HG03103 (cell line): ENCODE data around the gene TMEM95.

Experiments
- ATAC-seq: cut with Tn5 transposase; IDR thresholded peaks from one replicate; pipeline ENCODE4 v1.9.1; 2021; ENCODE audit warnings: low read depth; ENCODE audit not compliant: unreplicated experiment

Gene TMEM95

DNA sequence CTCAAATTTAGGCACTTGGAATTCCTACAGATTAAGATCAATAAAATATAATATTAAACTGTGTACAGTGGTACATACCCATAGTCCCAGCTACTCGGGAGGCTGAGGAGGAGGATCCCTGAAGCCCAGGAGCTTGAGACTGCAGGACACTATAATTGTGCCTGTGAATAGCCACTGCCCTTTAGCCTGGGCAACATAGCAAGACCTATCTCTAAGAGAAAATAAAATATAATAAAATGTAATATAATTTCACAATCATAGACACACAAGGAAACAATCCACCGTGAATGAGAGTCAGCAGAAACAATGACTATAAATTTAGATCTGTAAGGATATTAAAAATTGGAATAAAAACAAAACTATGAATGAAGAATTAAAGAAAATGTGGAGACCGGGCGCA lies 15.9 kb downstream of the TMEM95 start:
- ATAC-seq = no peak

DNA sequence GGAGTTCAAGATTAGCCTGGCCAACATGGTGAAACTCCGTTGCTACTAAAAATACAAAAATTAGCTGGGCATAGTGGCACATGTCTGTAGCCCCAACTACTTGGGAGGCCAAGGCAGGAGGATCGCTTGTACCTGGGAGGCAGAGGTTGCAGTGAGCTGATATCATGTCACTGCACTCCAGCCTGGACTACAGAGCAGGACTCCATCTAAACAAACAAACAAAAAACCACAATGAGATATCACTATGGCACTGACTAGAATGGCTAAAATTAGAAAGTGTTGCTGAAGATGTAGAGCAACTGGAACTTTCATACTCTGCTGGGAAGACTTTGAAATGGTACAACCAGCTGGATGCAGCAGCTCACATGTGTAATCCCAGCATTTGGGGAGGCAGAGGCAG lies 19.4 kb downstream of the TMEM95 start:
- no peak for ATAC-seq

DNA sequence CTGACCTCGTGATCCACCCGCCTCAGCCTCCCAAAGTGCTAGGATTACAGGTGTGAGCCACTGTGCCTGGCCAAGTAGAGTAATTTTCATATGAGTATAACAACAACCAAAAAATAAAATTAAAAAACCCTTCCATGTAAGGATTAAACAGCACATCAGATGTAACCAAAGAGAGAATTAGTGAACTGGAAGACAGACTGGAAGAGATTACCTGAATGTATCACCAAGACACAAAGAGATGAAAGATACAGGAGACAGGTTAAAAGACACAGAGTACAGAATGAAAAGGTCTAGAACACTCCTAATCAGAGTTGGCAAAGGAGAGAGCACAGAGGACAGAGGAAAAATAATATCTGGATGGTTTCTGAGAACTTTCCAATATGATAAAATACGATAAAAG lies 24.2 kb downstream of the TMEM95 start:
- ATAC-seq = no peak

DNA sequence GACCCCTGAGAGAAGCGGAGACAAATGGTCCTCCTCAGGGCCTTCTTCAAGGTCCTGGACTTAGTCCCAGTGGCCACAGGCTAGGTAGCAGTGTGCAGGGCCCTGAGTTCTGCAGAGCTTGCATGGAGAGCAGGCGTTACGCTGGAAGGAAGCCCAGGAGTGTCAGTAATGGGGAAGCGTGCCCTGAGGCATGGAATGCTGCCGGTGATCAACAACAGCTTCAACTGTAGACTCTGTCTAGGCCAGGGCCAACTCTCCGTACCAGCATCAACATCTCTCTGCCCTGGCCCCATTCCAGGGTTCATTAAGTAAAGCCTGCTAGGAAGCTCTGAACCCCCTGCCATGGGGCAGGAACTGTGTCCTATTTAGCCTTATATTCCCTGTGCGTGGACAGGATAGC lies 25.4 kb downstream of the TMEM95 start:
- ATAC-seq = no peak

DNA sequence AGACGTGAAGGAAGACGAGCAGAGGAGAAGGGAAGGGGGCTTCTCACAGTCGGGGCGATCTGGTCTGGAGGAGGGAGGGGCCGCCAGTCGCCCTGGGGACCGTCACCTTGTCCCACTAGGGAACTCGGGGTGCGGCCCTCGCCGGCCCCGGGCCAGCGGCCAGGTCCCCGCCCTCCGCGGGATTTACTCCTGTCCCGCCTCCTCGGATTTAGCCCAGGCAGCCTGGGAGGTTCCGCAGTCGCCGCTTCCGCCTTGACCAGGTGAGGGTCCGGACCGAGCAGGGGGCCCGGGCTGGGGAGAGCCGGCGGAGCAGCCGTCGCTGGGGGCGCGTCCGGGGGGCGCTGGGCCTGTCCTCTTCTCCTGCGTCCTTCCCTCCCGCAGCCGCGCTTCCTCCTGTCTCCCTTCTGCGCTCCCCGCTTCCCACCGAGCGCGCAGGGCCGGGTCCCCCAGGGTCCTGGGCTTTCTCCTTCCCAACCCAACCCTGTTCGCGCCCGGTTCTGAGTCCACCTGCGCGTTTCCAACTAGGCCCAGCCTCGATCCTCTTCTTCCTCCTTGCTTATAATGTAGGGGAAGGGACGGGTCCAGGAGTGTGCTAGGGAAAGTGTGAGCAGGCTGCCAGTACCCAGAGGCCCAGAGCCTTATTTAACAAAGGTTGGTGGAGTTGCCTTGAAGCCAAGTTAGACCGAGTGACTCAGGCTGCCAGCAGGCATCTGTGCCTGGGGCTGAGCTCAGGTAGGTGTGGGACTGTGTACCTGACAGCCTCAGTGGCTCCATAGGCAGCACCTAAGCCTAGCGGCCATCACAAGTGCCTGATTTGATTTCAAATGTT lies 26.1 kb downstream of the TMEM95 start, which contains the start of gene TNK1:
Gene TNK1 (plus strand): TSS at position 235 of the 829 bp plus-strand sequence. CDS start 1,838 bp downstream, outside the sequence.
- ATAC-seq = no peak

DNA sequence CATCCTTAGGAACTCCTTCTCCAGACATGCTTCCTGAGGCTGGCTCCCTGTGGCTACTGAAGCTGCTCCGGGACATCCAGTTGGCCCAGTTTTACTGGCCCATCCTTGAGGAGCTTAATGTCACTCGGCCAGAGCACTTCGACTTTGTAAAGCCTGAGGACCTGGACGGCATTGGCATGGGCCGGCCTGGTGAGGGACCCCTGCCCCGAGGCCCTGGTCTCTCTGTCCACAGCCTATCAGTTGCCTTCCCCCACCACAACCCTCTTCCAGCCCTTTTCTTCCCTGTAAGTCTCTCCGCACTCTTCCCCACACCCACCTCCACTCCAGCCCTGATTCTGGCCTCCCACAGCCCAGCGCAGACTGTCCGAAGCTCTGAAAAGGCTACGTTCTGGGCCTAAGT lies 27.9 kb downstream of the TMEM95 start:
- no peak for ATAC-seq

DNA sequence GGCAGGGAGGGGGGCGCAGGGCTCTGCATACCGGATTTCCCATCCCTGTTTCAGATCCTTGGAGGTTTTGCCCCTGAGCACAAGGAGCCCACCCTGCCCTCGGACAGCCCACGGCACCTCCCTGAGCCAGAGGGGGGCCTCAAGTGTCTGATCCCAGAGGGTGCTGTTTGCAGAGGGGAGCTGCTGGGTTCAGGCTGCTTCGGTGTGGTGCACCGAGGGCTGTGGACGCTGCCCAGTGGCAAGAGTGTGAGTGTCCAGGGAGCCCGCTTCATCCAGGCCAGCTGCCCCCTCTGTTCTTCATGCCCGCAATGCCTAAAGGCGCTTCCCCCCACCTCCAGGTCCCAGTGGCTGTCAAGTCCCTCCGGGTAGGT lies 28.4 kb downstream of the TMEM95 start:
- ATAC-seq = no peak

DNA sequence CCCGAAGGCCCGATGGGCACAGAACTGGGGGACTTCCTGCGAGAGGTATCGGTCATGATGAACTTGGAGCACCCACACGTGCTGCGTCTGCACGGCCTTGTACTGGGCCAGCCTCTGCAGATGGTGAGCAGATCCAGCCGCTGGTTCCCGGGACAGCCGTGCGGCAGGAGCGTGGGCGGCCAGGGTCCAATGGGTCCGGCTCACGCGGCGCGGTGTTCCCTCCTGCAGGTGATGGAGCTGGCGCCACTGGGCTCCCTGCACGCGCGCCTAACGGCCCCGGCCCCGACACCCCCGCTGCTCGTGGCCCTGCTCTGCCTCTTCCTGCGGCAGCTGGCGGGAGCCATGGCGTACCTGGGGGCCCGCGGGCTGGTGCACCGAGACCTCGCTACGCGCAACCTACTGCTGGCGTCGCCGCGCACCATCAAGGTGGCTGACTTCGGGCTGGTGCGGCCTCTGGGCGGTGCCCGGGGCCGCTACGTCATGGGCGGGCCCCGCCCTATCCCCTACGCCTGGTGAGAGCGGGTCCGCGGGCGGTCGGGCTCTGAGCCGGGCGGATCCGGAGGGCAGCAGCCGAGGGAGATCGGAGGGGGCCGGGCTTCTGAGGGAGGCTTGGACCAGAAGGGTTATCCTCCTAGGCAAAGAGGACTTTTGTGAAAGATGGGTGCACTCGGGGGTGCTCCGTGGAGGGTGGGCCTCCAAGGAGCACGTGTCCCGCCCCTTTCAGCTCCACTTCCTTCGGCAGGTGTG lies 29.0 kb downstream of the TMEM95 start:
- ATAC-seq = no peak

DNA sequence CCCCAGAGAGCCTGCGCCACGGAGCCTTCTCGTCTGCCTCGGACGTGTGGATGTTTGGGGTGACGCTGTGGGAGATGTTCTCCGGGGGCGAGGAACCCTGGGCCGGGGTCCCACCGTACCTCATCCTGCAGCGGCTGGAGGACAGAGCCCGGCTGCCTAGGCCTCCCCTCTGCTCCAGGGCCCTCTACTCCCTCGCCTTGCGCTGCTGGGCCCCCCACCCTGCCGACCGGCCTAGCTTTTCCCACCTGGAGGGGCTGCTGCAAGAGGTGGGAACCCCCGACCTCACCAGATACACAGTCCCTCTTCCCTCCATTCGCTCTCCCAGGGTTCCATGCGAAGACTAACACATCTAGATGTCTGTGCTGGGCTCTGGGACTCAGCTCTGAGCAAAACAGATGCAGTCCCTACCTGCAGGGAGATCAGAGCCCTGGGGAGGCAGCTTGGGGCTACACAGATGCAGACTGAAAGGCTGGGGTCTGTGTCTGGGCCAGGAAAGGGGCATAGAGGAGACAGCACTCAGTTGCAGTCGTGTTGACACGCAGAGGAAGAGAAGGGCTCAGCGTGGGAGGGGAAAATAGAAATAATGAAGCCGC lies 29.6 kb downstream of the TMEM95 start:
- ATAC-seq = no peak

DNA sequence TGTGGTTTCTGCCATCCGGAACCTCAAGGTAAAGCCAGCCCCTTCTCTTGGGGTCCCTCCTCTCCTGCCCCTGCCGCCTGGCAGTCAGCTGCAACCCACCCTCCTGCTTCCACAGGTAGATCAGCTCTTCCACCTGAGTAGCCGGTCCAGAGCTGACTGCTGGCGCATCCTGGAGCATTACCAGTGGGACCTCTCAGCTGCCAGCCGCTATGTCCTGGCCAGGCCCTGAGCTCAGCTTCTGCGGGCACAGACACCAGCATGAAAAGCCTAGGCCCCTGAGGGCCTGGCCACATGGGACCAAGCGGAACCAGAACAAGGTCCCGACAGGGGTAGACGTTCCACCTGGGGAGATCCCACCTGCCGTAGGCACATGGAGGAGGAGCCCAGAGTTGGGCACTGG lies 33.9 kb downstream of the TMEM95 start:
- no peak for ATAC-seq

DNA sequence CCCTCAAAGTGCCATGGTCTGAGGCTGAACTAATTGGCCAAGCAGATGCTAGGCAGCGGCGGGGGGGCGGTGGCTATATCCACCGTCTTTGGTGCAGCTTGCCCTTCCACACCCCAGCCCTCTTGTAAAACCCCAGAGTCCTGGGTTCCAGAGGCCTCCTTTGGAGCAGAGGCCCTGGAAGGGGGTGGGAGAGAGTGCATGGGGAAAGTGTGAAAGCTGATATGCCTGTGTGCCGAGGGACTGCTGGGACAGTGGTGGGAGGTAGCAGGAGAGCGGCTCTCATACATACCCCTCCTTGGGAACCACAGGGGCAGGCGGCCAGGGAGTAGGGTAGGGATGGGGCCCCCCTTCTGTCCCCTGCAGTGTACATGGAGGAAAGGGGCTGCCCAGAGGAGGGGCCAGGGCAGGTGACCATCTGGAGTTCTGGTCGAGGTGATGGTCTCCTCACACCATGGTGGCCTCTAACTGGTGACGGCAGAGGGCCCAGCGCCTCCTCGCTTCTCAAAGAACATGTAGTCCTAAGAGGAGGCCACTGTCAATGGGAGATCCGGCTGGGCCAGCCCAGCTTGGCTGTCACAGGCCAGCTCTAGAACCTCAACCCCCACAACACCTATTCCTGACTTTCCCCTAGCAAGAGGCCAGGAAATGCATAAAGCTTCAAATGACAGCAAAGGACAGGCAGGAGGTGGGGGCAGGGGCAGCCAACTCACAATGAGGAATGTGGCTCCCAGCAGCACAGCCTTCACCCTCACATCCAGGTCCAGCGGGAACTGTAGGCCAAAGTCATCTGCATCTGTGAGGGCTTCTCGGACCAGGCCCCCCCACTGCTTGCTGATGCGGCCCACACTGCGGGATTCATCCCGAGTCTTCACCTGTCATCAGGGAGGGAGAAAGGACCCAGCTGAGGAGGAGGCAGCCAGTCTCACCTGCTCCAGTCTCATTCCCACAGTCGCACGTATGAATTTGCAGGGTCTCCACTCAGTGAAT lies 35.3 kb downstream of the TMEM95 start:
- ATAC-seq = no peak

DNA sequence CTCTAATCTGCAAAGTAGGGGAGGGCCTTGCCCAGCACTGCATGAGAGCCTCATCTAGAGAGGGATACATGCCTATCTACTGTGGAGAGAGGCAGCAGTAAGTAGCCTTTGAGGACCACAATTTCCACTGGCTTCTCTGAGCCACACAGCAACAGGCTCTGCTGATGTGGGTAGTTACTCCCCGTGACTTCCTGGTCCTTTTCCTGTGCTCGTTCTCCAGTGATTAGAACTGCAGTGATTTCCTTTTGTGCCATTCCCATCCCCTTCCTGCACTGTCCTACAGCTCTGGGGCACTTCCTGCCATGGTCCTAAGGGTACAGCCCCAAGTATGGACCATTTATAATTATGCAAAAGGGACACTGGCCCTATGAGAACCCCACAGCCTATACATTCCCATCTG lies 36.4 kb downstream of the TMEM95 start:
- no peak for ATAC-seq

DNA sequence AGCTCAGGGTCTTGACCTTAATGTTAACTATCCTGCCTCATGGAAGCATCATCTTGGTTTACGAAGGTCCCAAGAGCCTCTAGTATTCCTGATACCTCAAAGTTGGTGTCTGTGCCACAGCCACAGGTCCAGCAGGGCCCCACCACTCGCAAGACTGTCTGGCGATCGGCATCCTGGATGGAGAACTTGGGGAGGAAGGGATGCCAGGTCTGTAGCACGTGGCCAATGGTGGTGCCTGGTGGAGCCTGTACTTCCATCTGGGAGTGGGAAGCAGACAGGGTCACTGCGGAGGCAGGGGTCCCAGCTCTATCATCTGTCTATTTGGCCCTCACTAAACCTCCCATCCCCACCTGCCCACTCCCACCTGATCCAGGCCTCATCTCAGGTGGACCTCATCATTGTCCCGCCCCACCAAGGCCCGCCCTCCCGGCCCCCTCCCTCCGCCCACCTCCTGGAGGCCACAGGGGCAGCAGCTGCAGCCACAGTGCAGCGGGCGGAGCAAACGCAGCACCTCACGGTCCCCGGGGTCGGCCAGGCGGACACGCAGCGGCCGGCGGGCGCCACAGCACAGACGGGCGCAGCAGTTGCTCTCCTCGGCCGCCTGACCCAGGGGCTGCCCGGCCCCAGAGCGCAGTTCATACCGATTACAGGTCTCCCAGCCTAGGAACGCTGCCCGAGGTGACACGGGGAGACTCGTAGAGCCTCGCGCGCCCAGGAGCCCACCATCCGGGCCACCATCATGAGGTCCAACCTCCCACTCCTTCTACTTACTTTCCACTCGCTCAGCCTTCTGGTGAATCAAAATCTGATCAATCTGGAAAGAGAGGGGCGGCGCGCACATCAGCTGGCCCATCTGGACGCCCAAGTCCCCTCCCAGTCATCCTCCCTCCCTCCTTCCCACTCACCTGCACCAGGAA lies 38.0 kb downstream of the TMEM95 start:
- no peak for ATAC-seq

DNA sequence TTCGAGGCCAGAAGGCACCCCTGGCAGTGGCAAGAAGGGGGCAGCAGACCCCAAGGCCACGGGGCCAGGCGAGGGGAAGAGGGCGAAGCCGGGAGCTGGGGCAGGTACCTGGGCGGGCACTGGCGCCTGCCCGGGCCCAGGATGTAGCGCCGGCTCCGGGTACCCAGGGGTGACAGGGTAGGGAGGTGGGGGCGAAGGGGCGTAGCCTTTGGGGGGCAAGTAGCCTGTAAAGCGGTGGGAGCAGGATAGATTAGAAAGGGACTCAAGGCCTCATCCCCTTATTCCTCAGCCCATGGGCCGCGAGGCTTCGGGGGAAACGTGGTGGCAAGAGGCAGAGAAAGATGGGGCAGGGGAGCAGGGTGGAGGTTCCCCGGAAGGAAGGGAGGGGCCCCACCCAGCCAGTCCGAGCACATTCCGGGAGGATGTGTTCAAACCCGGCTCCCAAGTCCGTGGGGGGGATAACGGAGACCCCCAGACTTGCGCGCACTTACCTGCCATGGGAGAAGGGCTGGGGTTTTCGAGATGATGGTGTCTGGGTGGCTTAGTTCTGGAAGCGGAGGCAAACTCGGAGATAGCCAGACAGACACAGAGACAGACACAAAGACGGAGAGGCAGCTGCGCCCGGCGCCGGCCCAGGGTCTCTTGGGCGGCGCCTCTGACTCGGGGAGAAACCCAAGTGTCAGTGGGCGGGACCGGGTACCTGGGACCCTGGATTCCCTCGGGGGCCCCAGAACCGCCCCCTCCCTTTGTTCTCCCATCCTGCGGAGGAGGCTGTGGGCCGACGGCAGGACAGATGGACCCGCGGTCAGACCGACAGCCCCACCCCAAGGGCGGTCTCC lies 38.9 kb downstream of the TMEM95 start:
- no peak for ATAC-seq

DNA sequence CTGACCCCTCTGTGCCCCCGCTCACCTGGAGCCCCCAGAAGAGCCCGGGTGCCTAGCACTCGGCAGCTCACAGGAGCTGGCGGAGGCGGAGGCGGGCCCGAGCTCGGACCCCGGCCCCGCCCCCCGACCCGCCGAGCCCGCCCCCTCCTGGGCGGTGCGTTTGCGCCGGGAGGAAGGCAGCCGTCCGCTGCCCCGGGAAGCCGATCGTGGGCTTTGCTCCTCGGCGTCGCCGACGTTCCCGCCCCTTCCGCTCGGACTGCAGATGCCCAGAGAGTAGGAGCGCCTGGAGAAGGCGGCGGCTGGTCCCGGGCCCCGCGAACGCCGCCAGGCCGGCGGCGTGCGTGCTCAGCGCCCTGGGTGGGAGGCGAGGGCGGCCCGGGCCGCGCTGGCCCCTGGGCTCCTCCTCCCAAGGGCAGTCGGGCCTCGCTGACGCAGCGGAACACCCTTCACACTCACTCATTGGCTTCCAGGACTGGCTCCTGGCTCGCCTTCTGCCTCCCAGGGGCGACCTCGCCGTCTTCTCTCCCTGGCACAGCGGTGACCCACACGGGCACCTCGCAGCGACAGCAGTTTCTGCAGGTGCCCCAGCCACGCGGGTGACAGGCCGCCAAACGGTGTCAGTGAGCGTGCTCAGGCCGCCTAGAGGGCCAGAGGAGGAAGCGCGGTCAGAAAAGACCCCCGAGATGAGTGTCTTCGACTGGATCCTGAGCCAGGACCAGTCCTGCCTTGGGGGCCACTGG lies 39.7 kb downstream of the TMEM95 start, which contains the start of gene PLSCR3:
Gene PLSCR3 (minus strand): TSS at position 74 of the 740 bp plus-strand sequence. CDS start 415 bp downstream, outside the sequence.
- ATAC-seq = no peak

DNA sequence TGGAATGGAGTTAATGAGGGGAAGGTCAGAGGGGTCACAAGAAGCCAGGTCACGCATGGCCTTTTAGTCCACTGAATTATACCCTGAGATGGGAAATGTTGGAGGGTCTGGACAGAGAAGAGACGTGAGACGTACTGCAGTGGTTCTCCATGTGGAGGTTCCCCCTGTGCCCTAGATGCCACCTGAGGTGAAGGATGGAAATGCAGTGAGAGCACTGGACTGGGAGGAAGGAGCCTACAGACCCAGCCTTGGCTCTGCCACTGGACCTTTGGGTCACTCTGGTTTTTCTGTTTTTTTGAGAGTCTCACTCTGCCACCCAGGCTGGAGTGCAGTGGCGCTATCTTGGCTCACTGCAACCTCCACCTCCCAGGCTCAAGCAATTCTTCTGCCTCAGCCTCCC lies 41.2 kb downstream of the TMEM95 start:
- ATAC-seq = no peak

DNA sequence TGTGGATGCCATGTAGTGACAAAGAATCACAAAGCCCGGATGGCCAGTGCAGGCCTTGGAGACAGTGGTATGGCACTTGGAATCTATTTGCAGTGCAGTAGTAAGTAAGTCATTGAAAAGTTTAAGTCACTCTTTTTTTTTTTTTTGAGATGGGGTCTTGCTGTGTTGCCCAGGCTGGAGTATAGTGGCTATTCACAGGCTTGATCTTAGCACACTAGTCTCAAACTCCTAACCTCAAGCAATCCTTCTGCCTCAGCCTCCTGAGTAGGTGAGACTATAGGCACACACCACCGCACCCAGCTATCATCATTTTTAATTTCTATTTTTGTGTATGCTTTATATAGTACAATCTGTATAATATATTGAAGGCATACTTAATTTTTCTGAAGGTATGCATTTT lies 43.7 kb downstream of the TMEM95 start:
- no peak for ATAC-seq
